Hepatocyte (in vitro differentiated cells): ENCODE data around the gene DPT.

ENCODE experiments used
- CTCF ChIP-seq: fragments of 200-600 bp; sonication (generic); IDR thresholded peaks from 2 replicates; pipeline ENCODE4 v1.5.1; 2016; ENCODE audit warnings: antibody characterized with exemption, mild to moderate bottlenecking; ENCODE audit not compliant: poor library complexity
- EZH2phosphoT487 ChIP-seq: fragments of 200-600 bp; sonication (generic); IDR thresholded peaks from one replicate; pipeline ENCODE4 v1.6.1; 2018; ENCODE audit warnings: antibody characterized with exemption, mild to moderate bottlenecking, low read depth, moderate library complexity; ENCODE audit not compliant: unreplicated experiment, severe bottlenecking

DNA sequence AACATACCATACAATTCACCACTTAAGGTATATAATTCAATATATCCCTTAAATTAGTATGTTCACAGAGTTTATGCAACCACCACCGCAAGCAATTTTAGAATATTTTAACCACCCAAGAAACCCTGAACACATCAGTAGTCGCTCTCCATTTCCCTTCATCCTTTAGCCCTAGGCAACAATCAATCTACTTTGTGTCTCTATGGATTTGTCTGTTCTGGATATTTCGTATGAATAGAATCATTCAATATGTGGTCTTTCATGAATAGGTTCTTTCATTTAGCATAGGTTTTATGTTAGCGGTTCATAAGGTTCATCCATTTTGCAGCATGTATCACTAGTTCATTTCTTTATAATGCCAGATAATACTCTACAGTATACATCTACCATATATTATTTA lies 4.2 kb upstream of the DPT start:
- TF ChIP-seq CTCF (no peak), EZH2phosphoT487 (no peak)
